Astrocyte (in vitro differentiated cells and primary cell): ENCODE results near the gene UTY. TPM values are rescaled to one million over a fixed set of nuclear protein-coding genes. Genes with fewer than 3 reads are reported as not detected.

ENCODE experiments used
- DNase-seq: peaks from one replicate; pipeline ENCODE4 v3.0.0-alpha.2; 2010; ENCODE audit warnings: low read depth
- FAIRE-seq: peaks from 2 replicates; lab custom pipeline; 2011; peaks lifted over from hg19 to GRCh38; lab: Jason Lieb, UNC
- H2AFZ ChIP-seq: 2 replicates; pipeline ENCODE4 v1.6.0; 2012; ENCODE audit warnings: low read depth, low read length, inconsistent platforms
- H3K27ac ChIP-seq: 2 replicates; pipeline ENCODE4 v1.5.1; 2011; ENCODE audit warnings: low read depth, low read length, inconsistent platforms
- H3K27me3 ChIP-seq: 2 replicates; pipeline ENCODE4 v1.6.0; 2011; ENCODE audit warnings: low read length, inconsistent platforms; ENCODE audit not compliant: insufficient read depth
- H3K36me3 ChIP-seq: 2 replicates; pipeline ENCODE4 v1.5.1; 2011; ENCODE audit warnings: low read length, inconsistent platforms; ENCODE audit not compliant: insufficient read depth
- H3K4me1 ChIP-seq: 2 replicates; pipeline ENCODE4 v1.5.1; 2011; ENCODE audit warnings: low read length, inconsistent platforms; ENCODE audit not compliant: insufficient read depth
- H3K4me2 ChIP-seq: 2 replicates; pipeline ENCODE4 v1.6.0; 2012; ENCODE audit warnings: low read length, inconsistent platforms
- H3K4me3 ChIP-seq: 2 replicates; pipeline ENCODE4 v1.5.1; 2011; ENCODE audit warnings: low read depth, mild to moderate bottlenecking, low read length, inconsistent platforms; ENCODE audit not compliant: insufficient read depth
- H3K79me2 ChIP-seq: 2 replicates; pipeline ENCODE4 v1.6.0; 2012; ENCODE audit warnings: mild to moderate bottlenecking, low read length, inconsistent platforms; ENCODE audit not compliant: insufficient read depth
- H3K9ac ChIP-seq: 2 replicates; pipeline ENCODE4 v1.6.0; 2012; ENCODE audit warnings: mild to moderate bottlenecking, low read length, inconsistent platforms
- H3K9me3 ChIP-seq: 2 replicates; pipeline ENCODE4 v1.5.1; 2012; ENCODE audit warnings: low read depth, mild to moderate bottlenecking, low read length, inconsistent platforms; ENCODE audit not compliant: insufficient read depth
- H4K20me1 ChIP-seq: 2 replicates; pipeline ENCODE4 v1.6.0; 2012; ENCODE audit warnings: low read length, inconsistent platforms; ENCODE audit not compliant: insufficient read depth
- H3K27ac Mint-ChIP-seq: one replicate; pipeline ENCODE4 v1.8.0; 2021; ENCODE audit warnings: mild to moderate bottlenecking, mixed read lengths; ENCODE audit not compliant: unreplicated experiment
- H3K27me3 Mint-ChIP-seq: one replicate; pipeline ENCODE4 v1.8.0; 2021; ENCODE audit warnings: low read depth, mixed read lengths; ENCODE audit not compliant: unreplicated experiment
- H3K36me3 Mint-ChIP-seq: one replicate; pipeline ENCODE4 v1.8.0; 2021; ENCODE audit warnings: low read depth, mixed read lengths; ENCODE audit not compliant: unreplicated experiment
- H3K4me1 Mint-ChIP-seq: one replicate; pipeline ENCODE4 v1.8.0; 2021; ENCODE audit warnings: low read depth, mixed read lengths; ENCODE audit not compliant: unreplicated experiment
- H3K4me3 Mint-ChIP-seq: one replicate; pipeline ENCODE4 v1.8.0; 2021; ENCODE audit warnings: mild to moderate bottlenecking, moderate library complexity, mixed read lengths; ENCODE audit not compliant: unreplicated experiment
- H3K9me3 Mint-ChIP-seq: one replicate; pipeline ENCODE4 v1.8.0; 2021; ENCODE audit warnings: mild to moderate bottlenecking, mixed read lengths; ENCODE audit not compliant: unreplicated experiment
- CTCF ChIP-seq: IDR thresholded peaks from 2 replicates; pipeline ENCODE4 v1.5.1; 2011; ENCODE audit warnings: low read depth, mild to moderate bottlenecking, inconsistent platforms, low read length, moderate library complexity; ENCODE audit not compliant: insufficient read depth
- EZH2 ChIP-seq: IDR thresholded peaks from 2 replicates; pipeline ENCODE4 v1.6.1; 2012; ENCODE audit warnings: mild to moderate bottlenecking, low read length, inconsistent platforms; ENCODE audit not compliant: insufficient read depth
- total RNA-seq: library from RNA; stranded (reverse); gene quantifications from 2 replicates; pipeline ENCODE4 v1.2.1, GENCODE V29; 2021

UTY gene
- total RNA-seq, 1 donor from 2014 or later, result 14.9 TPM

GRCh38 chrY:13330651-13331050 lies 149.2 kb downstream of the UTY start:
- Histone ChIP-seq H4K20me1 (no peaks in the 10 kb centered on the region), H2AFZ (no peak overlapping the region), H3K27ac (no peak overlapping the region), H3K4me3 (no peak overlapping the region), H3K4me1 (no peaks in the 10 kb centered on the region), H3K79me2 (no peaks in the 10 kb centered on the region), H3K36me3 (no peaks in the 10 kb centered on the region), H3K4me2 (no peak overlapping the region), H3K9me3 (no peaks in the 10 kb centered on the region), H3K9ac (no peak overlapping the region), H3K27me3 (no peaks in the 10 kb centered on the region)
- TF ChIP-seq EZH2, result no peak
- TF ChIP-seq CTCF, result no peak
- no peak for FAIRE-seq
- Mint-ChIP-seq H3K9me3 (no peaks in the 10 kb centered on the region), H3K27ac (no peak overlapping the region), H3K4me3 (no peak overlapping the region), H3K4me1 (peaks cover 2% of the 10 kb centered on the region), H3K27me3 (no peaks in the 10 kb centered on the region), H3K36me3 (peaks cover 8% of the 10 kb centered on the region)
- no peak for DNase-seq

- no peaks in the 10 kb centered on the region for H3K79me2 ChIP-seq
- DNase-seq (no peak), FAIRE-seq (no peak)
- Mint-ChIP-seq H3K36me3 (no peaks in the 10 kb centered on the region), H3K4me1 (no peaks in the 10 kb centered on the region), H3K27ac (no peak overlapping the region), H3K9me3 (no peaks in the 10 kb centered on the region), H3K27me3 (no peaks in the 10 kb centered on the region), H3K4me3 (no peak overlapping the region)
- no peak overlapping the region for H3K4me2 ChIP-seq
- H3K9ac ChIP-seq, result no peak overlapping the region
- H2AFZ ChIP-seq, result no peak overlapping the region
- no peaks in the 10 kb centered on the region for H3K4me1 ChIP-seq
- no peaks in the 10 kb centered on the region for H3K27me3 ChIP-seq
- no peak overlapping the region for H3K4me3 ChIP-seq
- TF ChIP-seq EZH2, result no peak
- no peak for TF ChIP-seq CTCF
- no peaks in the 10 kb centered on the region for H4K20me1 ChIP-seq
- no peak overlapping the region for H3K27ac ChIP-seq
- no peaks in the 10 kb centered on the region for H3K9me3 ChIP-seq
- H3K36me3 ChIP-seq, result no peaks in the 10 kb centered on the region
Observed at GRCh38 chrY:13312966-13313365, 166.9 kb downstream of the UTY start.

GRCh38 chrY:13307959-13308358 lies 171.9 kb downstream of the UTY start:
- no peak for DNase-seq
- Histone ChIP-seq H3K9me3 (no peaks in the 10 kb centered on the region), H3K79me2 (no peaks in the 10 kb centered on the region), H4K20me1 (no peaks in the 10 kb centered on the region), H3K27ac (no peak overlapping the region), H3K4me1 (no peaks in the 10 kb centered on the region), H3K4me3 (no peak overlapping the region), H3K9ac (no peak overlapping the region), H3K4me2 (no peak overlapping the region), H2AFZ (no peak overlapping the region), H3K27me3 (no peaks in the 10 kb centered on the region), H3K36me3 (no peaks in the 10 kb centered on the region)
- Mint-ChIP-seq H3K4me3 (no peak overlapping the region), H3K27me3 (no peaks in the 10 kb centered on the region), H3K27ac (peak overlapping the region; percentile 30), H3K9me3 (no peaks in the 10 kb centered on the region), H3K36me3 (peaks cover 4% of the 10 kb centered on the region), H3K4me1 (no peaks in the 10 kb centered on the region)
- no peak for FAIRE-seq
- no peak for TF ChIP-seq CTCF
- TF ChIP-seq EZH2, result no peak
